GM18511 (cell line): ENCODE results near the gene BMF.

ENCODE experiments used
- ATAC-seq: cut with Tn5 transposase; IDR thresholded peaks from one replicate; pipeline ENCODE4 v1.9.1; 2021; ENCODE audit warnings: mild to moderate bottlenecking, moderate library complexity; ENCODE audit not compliant: unreplicated experiment

Gene BMF

GRCh38 chr15:40050788-40051470 lies 57.8 kb downstream of the BMF start:
- no peak for ATAC-seq

DNA sequence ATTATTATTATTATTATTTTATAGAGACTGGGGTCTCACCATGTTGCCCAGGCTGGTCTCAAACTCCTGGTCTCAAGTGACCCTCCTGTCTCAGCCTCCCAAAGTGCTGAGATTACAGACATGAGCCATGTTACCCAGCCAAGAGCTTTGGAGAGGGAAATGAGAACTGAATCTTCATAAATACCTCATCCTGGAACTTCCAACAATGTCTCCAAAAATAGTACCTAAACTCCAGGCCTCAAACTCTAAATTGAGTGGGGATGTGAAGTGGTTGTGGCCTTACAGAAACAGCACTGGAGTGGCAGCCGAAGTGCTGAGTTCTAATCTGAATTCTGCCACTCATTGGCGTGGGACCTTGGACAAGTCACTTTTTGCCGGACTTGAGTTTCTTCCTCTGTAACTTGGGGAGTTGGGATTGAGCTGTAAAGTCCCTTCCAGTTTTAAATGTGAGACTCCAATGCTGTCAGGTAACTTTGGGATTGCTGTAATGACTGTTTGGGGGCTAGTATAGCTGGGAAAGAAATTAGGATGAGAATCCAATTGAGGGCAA lies 59.7 kb downstream of the BMF start:
- ATAC-seq: no peak

DNA sequence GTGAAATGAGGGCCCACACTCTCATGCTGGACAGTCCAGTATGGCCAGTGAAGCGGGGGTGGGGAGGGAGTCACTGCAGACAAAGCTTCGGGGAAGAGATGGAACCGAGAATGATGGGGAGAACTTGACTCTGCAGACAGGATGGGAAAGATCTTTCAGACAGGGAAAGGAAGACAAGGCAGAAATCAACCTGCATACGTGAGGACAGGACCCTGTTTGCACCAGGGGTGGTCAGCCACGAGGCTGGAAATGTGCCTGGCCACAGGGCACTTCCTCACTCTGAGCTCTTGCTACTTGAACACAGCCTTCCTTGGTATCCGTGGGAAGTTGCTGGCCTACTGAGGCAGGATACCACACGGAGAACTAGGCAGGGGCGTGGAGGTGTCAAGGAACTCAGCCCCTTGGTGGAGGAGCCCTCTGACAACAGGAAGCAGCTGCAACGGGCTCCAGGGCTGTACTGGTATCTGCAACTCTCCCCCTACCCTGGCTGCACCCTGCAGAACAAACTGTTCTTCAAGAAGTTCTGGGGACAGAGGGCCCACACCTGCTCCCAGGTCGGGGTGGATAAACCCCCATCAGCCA lies 60.4 kb downstream of the BMF start:
- ATAC-seq: no peak

DNA sequence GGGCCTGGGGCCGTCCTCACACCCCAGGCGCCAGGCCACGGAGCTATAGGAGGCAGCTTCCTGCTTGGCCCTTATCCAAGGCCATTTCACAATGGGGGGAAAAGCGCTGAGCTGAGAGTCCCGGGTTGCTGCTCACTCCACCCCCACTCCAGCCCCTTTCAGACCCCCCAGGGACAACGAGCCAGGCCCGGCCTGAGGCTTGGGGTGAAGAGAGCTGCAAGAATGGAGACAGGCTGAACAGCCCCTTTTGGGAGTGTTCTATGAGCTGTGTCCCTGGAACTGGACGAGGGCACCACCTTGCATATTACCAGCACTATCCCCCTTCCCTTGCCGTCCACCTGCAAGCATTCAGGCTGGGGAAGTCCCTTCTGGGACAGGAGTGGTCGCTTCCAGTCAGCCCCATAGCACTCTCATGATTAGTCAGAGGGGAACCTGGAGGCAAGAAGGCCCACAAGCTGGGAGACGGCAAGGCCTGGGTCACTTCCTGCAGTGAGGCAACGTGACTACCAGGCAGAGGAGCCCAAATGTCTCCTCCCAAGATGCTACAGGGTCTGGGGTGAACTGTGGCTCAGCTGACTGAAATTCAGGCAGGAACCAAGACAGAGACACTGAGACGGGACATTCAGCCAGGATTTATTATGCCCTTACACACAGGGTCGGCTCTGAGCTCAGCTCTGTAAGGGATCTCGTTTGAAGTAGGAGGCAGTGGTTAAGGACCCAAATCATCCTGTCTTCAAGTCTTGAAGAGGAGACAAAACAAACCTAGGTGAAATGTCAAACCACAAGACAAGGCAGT lies 61.1 kb downstream of the BMF start:
- ATAC-seq: peak; percentile 63

GRCh38 chr15:40046721-40047414 lies 61.8 kb downstream of the BMF start:
- no peak for ATAC-seq

GRCh38 chr15:40045572-40046217 lies 63.0 kb downstream of the BMF start:
- no peak for ATAC-seq

DNA sequence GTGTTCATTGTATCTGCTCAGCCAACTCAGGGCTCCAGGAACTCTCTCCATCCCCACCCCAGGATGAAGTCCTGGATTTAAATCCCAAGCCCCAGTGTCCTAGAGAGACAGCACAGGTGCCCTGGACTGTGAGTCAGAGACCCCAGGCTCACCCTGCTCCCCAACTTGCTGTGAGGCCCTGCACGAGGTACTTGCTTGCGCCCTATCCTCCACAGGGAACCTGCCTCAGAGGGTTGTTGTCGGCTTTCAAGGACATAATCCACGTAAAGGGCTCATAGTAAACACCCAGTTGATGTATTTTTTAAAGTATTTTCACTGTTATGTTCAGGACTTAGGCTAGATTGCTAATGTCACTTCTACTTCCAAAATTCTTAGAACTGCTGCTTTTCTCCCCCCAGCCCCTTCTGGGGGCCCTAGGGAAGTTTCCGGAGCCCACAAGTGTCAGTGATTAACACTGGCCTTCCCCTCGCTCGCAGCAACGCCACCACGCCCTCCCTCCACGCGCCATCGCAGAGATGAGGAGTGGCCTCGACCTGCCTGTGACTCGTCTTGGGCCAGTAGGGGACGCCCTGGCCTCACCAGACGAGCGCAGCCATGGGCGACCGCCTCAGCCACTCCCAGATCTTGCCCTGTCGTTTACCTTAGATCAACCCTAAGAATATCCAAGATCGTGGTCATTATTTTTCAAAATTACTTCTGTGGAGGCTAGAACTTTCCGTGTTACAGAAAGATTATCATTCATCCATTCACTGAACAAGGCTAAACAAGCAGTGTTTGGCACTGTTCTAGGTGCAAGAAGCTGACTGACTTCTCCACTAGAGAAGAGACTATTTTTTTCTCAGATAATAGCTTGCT lies 63.7 kb downstream of the BMF start:
- ATAC-seq: peak; percentile 77

- no peak for ATAC-seq
Observed at GRCh38 chr15:40043927-40044716, 64.6 kb downstream of the BMF start.

DNA sequence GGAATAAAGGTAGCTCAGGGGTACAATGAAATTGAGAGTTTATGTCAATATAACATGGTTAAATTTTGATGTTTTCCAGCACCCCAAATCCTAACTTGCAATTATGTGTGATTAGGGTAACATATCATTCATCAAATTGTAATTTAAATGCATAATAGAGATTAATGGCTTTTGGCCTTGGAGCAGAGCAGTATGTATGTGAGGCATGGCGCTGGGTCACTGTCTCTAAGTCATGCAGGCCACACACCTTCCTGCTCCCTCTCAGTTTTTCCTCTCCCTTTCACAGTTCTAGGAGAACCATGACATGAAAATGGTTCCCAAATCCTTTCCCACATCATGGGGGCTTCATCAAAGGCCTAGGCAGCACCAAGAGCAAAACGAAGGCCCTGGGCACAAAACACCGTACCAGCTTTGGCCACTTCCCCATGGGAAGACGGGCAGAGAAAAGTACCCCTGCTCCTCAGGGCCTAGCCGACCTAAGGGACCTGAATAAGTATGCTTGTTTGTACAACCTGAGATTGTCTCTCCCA lies 65.8 kb downstream of the BMF start:
- no peak for ATAC-seq

GRCh38 chr15:40040770-40041169 lies 67.9 kb downstream of the BMF start:
- no peak for ATAC-seq

GRCh38 chr15:40040293-40040635 lies 68.4 kb downstream of the BMF start:
- ATAC-seq: no peak

GRCh38 chr15:40038638-40039543 lies 69.8 kb downstream of the BMF start, which contains the start of gene SRP14:
TSS of gene SRP14 (minus strand) at chr15:40039181. CDS start at chr15:40039116, 65 bp downstream.
- ATAC-seq: peak; percentile 95

- ATAC-seq: no peak
Observed at GRCh38 chr15:40038275-40038637, 70.4 kb downstream of the BMF start.
